ENCODE data around the gene RALY.
"Not testable (repeated sequence)": the region's sequence is repeated elsewhere in the genome, so short reads cannot be mapped to it uniquely, and the experiment has no call there.

Gene RALY

DNA sequence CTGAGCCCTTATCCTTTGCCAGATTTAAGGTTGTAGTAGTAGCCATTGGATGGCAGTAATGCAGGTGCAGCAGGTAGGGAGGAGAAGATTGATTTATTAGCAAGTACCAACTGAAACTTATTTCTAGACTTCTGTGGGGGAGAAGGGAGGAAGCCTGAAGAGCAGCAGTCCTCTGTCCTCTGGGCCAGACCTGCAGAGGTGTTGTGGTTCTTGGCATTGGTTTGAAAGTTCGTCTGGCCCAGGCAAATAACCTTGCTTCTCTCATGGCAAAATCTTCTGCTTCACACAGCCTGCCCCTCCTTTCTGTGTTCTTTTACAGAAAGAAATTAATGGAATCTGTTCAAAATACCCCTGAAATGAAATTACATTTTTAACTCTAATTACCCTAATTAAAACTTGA, 24.5 kb downstream of the RALY start:
- FAIRE-seq: no peak

DNA sequence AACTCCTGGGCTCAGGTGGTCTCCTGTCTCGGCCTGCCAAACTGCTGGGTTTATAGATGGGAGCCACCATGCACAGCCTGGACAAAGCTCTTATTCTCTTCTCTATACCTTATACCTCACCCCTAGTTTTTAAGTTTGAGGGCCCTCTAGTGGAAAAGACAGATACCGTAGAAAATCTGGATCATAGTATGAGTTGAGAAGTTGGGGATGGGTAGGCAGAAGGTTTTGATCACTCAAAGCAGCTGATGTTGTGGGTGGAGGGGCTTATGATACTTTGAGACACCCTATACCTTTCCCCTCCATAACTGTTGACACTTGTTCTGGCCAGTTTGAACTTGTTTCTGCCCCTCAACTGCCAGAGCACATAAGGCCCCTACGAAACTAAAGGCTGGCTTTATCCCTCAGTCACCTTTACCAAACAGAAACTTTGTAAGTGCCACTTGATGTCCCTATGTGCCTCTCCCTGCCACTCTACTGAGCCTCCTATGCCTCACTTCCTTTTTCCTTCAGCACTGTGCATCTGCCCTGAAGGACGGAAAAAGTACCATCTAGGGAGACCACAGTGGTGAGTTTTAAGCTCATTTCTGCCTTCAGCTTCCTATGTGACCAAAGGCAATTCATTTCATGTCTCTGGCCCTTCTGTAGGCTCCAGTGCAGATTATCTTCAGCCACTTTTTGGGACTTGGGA, 28.6 kb downstream of the RALY start:
- FAIRE-seq: no peak

DNA sequence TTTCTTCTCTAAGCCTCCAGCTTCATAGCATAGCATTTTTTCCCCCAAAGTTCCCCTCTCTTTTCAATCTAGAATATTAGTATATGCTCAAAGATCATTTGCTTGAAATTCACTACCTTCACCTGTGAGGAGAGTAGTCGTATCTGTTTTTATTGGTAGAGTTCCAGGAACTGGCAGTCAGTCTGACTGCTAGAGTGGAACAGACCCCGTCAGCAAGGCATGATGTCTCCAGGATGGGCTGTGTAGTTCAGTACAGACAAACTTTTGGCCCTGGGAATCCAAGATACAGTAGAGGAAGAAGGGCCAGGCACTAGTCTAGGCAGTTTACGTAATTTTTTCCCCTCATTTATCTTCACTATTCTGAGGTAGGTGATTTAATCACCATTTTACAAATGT, 29.1 kb downstream of the RALY start:
- no peak for FAIRE-seq

DNA sequence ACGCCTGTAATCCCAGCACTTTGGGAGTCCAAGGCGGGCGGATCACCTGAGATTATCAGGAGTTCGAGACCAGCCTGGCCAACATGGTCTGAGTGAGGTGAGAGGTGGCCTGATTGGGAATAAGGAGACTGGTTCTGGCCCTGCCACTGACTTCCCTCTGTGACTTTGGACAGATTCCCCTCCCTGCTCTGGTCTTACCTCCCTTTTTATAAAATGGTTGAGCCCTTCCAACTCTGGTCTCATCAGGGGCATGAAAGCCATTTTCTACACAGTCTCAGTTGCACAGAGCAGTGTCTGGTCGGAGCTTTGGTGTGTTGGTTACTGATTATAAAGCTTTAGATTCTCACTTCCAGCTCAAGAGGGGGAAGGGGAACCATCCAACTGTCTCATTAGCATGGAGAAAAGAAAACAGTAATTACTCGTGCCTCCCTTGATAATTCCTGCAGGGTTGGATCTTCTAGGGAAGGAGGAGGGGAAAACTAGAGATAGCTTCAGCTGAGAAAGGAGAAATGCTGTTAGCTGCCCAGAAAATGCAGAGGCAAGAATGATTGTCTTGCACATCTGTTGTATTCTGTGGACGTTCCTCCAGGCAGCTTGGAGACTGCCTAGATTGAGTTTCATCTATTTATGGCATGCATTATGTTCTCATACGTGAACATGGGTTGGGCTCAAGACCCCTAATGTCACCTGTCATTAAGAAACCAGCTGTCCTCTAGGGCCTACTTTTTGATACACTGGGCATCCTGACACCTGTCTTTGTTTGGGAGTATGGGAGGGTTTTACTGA, 30.4 kb downstream of the RALY start:
- FAIRE-seq: no peak

DNA sequence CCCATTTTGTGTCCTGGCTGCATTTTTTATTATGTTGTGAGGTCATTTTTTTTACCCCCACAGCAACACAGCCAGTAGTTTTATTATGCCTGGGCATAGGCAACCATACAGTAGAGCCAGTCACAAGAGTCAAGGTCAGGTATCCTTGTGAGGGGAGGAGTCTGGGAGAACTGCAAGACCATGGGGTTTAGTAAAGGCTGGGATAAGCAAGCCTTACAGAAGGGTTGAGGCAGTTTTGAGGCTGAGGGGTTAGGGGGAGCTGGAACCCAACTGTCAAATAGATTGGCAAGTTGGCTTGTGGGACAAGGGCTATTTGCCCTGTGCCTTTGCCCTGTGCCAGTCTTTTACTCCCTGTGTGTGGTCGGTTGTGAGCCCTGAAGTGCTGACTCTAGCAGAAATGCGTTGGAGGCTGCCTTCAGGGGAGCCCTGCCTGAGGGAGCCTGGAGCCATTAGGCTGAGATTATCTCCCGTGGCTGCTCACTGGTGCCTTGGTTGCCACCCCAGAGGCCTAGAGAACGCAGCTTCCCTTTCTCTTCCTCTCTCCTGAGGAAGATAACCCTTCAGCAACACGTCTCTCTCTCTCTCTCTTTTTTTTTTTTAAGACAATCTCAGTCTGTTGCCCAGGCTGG, 31.1 kb downstream of the RALY start:
- no peak for FAIRE-seq

DNA sequence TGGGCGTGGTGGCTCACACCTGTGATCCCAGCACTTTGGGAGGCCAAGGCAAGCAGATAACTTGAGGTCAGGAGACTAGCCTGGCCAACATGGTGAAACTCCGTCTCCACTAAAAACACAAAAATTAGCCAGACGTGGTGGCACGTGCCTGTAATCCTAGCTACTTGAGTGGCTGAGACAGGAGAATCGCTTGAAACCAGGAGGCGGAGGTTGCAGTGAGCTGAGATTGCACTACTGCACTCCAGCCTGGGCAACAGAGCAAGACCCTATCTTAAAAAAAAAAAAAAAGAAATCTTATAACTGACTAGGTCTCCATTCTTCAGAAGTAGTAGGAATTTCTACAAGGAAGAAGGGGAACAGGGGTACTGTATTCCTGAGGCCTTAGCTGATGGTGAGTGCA, 34.3 kb downstream of the RALY start:
- FAIRE-seq: not testable (repeated sequence)

DNA sequence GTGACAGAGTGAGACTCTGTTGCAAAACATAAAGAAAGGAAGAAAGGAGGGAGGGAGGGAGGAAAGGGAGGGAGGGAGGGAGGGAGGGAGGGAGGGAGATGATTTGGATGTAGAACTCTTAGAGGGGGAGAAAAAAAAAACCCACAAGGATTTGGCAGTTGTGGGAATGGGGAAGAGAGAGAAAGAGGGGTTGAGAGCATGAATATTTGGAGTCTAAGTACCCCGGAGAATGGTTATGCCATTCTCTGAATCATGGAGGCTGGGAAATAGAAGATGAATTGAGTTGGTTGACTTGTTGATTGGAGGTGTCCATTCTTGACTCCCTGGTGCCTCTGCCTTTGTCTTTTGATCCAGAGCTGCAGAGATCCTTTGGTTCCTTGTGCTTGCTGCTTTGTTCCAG, 35.7 kb downstream of the RALY start:
- FAIRE-seq: no peak

DNA sequence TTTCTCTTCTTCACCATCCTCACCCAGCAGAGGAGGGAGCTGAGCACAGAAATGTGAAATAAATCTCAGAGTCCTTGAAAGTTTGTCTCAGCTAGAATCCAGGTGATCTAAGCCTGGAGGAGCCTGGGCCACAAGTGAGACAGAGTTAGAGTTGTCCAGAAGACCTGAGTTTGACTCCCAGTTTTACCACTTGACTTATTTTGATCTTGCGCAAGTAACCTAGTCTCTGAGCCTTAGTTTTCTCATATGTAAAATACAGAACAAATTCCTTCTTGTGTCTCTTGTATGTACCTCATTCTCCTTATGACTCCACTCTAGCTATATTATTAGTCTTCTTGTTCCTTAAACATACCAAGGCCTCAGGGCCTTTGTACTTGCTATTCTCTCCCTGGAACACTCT, 36.7 kb downstream of the RALY start:
- no peak for FAIRE-seq

DNA sequence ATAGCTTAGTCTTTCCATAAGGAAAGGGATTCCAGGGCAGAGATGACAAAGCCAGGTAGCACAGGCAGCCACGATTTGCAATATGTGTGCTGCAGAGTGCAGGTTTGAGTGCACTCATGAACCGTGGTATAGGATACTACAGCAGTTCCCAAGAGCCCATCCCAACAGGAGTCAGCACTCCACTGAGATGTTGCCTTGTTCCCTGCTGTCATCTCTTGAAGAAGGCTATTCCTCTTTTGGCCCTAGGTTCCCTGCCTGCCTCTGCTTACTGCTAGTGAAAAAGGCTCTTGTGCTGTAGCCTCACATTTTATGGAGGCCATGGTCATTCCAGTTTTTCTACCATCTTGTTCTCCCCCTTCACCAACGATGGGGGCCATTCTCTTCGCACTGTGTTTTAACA, 40.2 kb downstream of the RALY start:
- no peak for FAIRE-seq

DNA sequence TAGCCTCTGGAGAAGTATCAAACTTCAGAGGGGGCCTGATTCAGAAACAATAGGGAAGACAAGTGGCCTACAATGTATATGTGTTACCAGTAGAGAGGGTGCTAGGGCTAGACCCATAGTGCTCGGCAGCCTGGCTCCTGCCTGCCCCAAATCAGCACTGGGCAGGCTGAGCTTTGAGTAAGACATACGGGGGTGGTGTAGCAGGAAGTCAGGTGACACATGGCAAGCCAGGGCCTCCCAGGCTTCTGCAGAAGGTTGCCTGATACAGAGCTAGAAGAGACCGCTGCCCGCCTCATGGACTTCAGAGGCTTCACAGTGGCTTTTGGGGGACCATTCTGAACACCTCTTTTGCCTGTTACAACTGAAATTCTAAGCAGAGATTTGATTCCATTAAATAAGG, 43.4 kb downstream of the RALY start:
- no peak for FAIRE-seq

DNA sequence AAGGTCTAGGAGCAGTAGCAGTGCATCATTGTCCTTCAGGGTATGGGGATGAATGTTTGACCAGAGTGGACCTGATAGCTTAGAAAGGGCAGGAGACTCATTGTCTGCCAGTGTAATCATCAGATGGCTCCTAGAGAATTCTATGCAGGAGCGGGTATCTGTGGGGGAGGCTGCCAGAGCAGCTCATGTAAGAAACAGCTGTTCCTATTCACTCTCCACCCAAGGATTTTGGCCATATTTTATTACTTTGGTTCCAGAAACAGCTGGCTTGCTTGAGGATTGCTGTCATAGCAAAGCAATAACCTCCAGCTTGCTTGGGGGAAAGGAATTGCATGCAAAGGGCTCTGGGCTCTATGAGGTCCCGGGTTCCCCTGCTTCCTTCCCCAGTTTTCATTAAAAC, 44.1 kb downstream of the RALY start:
- no peak for FAIRE-seq

DNA sequence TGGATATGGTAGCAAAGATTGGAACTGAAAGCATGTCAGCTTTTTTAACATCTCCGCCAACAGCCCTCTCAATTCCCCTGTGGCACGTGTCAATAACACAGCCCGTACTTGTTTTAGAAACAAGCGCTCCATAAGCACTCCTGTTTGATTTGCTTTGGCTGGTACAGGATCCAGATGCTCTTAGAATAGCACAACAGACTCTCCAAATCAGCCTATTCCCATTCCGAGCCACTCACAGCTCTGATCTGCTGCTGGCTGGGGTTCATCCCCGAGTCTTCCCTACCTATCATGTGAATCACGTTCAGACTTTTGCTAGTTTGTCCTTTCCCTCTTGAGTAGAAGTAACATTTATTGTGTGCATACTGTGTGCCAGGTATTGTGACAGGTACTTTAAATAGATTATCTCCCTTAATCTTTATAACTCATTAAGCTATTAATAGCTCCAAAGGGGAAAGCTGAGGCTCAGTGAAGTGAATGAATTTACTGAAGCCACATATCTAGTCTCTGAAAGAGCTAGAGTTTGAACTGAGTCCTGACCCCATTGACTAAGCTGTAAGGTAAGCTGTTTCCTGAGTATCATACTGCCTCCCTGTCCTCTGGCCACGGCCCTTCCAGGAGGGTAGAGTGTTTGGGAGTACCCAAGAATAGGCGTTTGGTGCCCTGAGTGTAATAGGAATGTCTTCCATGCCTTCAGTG, 46.7 kb downstream of the RALY start:
- FAIRE-seq: no peak

DNA sequence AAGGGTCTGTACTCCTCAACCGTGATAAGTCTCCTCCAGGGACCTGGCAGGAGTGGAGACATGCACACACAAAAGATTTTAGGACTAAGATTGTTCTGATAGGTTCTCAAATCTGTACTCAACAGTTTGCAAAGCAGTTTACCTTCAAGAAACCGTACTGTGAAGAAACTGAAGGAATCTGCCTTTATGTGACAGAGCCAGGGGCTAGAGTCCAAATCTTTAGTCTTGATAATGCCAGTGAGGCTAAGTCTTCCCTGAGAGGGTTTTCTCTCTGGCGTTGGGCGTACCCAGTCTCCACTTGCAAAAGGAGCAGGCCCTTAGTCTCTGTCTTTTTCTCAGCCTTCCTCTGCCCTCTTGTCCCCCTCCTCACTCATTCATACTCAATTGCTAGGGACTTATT, 47.5 kb downstream of the RALY start:
- FAIRE-seq: no peak

DNA sequence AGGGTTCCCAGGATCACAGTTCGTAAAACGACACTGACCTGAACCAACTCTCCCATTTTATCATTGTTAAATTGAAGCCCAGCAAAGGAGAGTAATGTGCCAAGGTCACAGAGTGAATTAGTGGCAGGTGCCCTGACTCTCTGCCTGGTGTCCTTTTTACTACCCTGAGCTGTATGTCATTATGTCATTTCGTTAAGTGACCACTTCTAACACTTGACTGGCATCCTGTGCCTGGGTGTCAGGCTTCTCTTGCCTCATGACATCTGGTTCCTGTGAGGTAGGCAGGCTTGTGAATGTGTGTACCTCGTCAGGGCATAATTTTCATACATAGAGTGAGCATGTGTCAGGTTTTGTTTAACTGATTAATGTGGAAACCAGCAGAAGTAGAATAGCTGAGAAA, 48.6 kb downstream of the RALY start:
- FAIRE-seq: no peak

DNA sequence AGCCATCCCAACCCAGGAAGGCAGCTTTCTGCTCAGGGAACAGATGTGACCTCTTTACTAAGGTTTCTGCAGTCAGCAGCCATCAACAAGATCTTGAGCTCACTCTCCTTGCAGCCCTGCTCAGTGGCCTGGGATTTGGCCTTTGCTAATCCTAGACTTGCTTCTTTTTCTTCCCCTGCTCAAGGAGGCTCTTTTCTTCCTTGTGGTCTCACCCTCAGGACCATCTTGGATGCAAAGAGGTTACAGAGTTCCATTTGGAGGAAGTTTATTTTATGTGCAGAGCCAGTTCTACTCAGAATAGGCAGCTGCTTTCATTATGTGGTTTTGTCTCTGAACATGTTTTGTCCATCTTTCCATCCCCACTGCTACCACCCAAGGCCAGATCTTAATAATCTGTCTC, 49.3 kb downstream of the RALY start:
- FAIRE-seq: no peak

DNA sequence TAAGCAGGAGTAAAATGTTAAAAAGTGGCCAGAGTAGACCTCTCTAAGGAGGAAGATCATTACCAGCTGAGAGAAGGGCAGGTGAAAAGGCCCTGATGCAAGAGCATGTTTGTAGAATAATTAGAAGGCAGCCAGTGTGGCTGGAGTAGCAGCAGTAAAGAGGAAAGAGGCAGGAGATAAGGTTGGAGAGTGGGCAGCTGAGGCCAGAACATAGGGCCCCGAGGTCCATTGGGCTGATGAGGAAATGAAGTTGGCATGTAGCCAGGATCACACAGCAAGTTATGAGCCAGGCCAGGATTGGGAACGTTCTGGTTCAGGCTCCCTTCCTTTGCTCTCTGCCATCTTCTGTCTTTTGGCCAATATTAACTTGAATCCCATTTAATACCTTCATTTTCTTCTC, 51.6 kb downstream of the RALY start:
- no peak for FAIRE-seq

DNA sequence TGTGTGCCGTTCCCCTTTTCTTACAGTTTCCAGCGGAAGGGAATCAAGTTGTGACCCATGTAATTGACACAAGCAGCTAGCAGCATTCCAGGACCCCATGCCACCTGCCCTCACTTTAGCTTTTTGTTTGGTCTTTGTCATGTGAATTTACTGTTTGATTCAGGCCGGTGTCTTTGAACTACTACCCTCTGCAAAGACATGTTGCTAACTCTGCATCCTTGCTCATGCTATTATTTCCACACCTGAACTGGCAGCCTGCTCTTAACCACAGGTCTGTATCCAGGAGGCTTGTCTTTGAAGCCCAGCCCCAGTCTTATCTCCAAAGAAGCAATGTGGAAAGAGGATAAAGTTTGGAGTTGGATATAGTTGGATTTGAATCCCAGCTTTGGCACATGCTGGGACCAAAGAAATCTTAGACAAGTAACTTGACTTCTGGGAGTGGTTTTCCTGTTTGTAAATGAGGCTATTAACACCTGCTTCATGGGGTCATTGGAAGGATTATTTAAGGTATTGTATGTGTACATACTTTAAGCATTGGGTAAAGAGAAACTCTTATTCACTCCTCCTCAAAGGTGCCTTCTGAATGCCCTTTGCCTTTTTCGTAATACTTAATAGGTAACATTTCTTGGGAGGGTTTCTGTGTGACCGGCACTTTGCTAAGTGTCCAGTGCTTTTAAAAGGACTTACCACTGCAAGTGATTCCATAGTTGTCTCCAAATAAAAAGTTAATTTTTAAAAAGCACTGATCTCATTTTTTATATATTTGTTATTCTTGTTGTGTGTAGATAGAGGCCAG, 52.4 kb downstream of the RALY start:
- FAIRE-seq: no peak

DNA sequence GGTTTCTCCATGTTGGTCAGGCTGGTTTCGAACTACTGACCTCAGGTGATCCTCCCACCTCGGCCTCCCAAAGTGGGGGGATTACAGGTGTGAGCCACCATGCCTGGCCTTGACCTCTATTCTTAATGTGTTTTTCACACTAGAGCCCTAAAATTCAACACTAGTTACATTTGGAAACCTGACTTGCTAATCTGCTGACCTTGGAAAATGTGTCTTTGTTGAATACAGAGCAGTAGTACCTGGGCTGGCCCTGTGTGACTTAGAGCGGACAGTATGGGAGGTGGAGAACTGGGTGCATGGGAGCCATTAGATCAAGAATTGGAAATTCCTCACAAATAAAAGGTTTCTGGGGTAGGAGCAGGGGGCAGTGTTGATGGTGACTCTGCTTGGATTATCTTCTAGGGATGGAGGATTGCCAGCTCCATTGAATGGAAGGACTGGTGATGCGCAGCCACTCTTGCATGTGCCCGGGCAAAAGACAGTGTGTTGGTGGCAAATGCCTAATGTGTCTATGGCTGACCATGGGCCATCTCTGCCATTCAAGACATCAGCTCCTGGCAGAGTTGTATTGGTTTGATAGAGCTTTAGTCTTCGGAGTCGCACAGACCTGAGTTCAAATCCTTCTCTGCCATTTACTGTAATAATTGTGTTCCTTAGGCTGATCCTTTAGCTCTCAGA, 53.4 kb downstream of the RALY start:
- no peak for FAIRE-seq

DNA sequence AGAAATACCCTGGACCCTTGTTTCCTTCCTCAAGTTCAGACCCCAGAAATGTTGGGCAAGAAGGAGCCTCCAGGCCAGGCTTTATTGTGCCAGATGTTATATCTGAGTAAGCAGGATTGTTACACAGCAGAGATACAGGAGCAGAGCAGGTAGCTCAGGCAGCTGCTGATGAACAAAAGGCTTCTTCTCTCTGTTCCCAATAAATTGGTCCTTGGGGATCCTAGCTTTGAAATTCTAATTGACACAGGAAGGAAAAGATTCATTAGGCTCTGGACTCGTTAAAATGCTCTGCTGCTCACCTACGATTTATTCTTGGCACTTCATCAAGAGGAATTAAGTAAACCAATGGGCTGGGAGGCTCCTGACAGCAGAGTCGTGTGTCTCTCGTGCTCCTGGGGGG, 54.2 kb downstream of the RALY start:
- no peak for FAIRE-seq

DNA sequence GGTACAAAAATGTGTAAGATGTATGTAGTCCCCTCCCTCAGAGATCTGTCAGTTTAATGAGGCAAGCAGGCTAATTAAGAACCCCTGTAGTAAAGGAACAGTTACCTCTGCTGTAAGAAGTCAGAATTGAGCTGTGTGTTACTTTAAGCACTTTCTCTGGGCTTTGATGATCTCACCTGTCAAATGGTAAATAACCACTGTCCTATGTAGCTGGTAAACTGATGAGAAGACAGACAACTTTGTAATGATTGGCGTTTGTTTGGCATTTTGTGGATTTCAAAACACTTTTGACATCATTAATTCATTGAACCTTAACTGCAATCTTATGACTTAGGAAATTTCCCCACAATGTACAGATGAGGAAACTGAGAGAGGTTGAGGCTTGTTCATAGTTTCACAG, 55.7 kb downstream of the RALY start:
- no peak for FAIRE-seq

DNA sequence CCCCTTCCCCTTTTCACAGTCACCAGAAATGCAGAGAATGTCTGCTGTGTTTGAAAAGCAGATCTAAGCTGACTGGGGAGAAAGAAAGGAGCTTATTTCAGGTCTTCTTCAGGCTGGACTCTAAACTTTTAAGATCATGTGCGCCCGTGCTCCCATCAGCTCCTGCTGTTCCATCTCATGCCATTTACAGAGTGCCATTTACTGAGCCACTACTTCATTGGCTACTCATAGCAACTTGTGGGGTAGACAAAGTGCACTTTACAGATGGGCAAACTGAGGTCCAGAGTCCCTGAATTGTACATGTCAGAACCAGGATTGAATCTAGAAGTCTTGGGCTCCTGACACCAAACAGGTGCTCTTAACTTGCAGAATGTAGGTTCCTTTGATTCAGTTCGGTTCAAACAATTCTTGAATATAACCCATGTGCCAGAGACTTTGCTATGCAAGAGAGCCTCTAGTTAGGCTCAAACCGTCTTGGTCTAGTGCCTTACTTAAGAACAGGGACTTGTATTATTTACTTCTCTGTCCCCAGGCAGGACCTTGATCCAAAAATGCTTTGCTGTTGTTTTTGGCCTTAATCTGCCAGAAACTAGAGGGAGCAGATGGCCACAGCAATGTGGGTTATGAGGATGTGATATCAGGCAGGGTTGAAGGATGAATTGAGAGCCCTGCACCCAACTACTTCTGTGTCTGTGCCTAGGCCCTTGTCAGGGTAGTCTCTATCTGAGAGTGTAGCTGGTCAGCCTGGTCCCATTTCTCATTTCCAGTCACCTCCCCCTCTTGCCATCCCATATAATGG, 56.4 kb downstream of the RALY start:
- FAIRE-seq: no peak
